IPS-15b (cell line): ENCODE results near the gene BTBD17.

Experiments
- H3K27me3 ChIP-seq: one replicate; pipeline ENCODE4 v1.6.1; 2013; ENCODE audit warnings: low read length; ENCODE audit not compliant: control insufficient read depth, insufficient read depth
- H3K36me3 ChIP-seq: one replicate; pipeline ENCODE4 v1.6.1; 2013; ENCODE audit warnings: low read length; ENCODE audit not compliant: control insufficient read depth, insufficient read depth
- H3K4me1 ChIP-seq: one replicate; pipeline ENCODE4 v1.6.1; 2013; ENCODE audit warnings: mild to moderate bottlenecking, low read length; ENCODE audit not compliant: control insufficient read depth, insufficient read depth
- H3K4me3 ChIP-seq: one replicate; pipeline ENCODE4 v1.5.1; 2013; ENCODE audit warnings: low read depth, low read length
- H3K9ac ChIP-seq: one replicate; pipeline ENCODE4 v1.6.1; 2013; ENCODE audit warnings: low read depth, mild to moderate bottlenecking, low read length
- H3K9me3 ChIP-seq: one replicate; pipeline ENCODE4 v1.6.1; 2013; ENCODE audit warnings: mild to moderate bottlenecking, low read length; ENCODE audit not compliant: control insufficient read depth, insufficient read depth

Gene BTBD17

DNA sequence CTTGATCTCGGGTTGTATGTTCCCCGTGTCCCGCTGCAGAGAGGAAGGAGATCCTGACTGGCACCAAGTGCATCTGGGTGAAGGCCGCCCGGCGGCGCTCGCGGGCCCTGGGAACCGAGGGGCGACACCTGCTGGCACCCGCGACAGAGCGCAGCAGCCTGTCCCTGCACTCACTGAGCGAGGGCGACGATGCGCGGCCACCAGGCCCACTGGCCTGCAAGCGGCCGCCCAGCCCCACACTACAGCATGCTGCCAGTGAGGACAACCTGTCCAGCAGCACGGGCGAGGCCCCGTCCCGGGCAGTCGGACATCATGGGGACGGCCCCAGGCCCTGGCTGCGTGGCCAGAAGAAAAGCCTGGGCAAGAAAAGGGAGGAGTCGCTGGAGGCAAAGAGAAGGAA, 7.5 kb downstream of the BTBD17 start:
- Histone ChIP-seq H3K27me3 (peaks cover 74% of the 10 kb centered on the region), H3K9me3 (no peaks in the 10 kb centered on the region), H3K4me3 (no peak overlapping the region), H3K36me3 (no peaks in the 10 kb centered on the region), H3K4me1 (no peaks in the 10 kb centered on the region), H3K9ac (no peak overlapping the region)

DNA sequence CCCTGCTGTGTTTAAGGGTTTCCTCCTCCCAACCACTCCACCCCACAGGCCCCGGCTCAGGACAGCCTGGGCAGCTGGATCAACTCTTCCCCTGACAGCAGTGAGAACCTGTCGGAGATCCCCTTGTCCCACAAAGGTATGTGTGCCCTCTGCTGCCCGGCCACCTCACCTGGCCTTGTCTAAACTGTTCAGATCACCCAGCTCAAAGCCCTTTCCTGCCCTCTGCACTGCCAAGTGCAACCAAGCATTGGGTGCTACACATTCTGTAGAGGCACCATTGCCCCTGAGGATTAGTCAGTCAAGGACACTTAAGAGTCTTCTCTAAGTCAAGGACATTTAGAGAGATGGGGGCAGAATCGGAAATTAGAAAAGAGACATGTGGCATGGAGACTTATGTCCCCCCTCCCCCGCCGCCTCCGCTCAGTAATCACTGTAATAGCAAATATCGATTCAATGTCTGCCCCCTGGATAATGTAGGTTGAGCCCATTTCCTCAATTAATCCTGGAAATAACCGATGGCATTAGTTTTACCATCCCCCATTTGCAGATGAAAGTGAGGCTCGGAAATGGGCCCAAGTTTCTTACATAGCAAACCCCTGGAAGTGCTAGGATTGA, 8.1 kb downstream of the BTBD17 start:
- no peak overlapping the region for H3K9ac ChIP-seq
- no peak overlapping the region for H3K4me3 ChIP-seq
- peaks cover 72% of the 10 kb centered on the region for H3K27me3 ChIP-seq
- no peaks in the 10 kb centered on the region for H3K9me3 ChIP-seq
- H3K36me3 ChIP-seq, result no peaks in the 10 kb centered on the region
- H3K4me1 ChIP-seq, result no peaks in the 10 kb centered on the region

DNA sequence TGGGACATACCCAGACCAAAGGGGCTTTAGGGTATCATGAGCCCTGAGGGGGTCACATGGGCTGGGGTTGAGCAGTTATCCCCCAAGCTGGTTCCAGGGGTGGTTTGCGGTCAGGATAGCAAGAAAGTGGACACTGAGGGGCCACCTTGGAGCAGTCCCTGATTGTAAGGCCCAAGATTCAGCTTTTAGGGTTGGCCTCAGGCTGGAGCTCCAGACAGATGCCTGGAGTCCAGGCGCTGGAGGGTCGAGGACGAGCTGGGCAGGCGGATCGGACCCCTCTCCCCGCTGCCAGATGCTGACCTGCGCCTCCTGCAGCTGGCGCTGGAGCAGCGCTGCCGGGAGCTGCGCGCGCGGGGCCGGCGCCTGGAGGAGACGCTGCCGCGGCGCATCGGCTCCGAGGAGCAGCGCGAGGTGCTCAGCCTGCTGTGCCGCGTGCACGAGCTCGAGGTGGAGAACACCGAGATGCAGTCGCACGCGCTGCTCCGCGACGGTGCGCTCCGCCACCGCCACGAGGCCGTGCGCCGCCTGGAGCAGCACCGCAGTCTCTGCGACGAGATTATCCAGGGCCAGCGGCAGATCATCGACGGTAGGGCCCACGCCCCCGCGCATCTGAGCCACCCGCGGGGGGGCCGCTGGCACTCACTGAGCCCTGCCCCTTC, 10.0 kb downstream of the BTBD17 start:
- H3K4me3 ChIP-seq, result peak overlapping the region; percentile 30
- H3K4me1 ChIP-seq, result no peaks in the 10 kb centered on the region
- no peaks in the 10 kb centered on the region for H3K36me3 ChIP-seq
- no peak overlapping the region for H3K9ac ChIP-seq
- H3K9me3 ChIP-seq, result no peaks in the 10 kb centered on the region
- peaks cover 58% of the 10 kb centered on the region for H3K27me3 ChIP-seq

DNA sequence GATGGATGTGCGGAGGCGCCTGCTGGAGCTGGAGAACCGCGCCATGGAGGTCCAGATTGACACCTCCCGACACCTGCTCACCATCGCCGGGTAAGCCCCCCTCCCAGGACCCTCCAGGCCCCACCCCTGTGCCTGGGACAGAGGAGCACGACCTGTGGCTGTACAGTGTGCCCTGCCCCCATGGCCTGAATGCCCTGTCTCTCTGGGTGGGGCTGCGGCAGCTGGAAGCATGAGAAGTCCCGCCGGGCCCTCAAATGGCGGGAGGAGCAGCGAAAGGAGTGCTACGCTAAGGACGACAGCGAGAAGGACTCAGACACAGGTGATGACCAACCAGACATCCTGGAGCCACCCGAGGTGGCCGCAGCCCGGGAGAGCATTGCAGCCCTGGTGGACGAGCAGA, 11.2 kb downstream of the BTBD17 start:
- Histone ChIP-seq H3K4me3 (no peak overlapping the region), H3K36me3 (no peaks in the 10 kb centered on the region), H3K27me3 (peaks cover 47% of the 10 kb centered on the region), H3K4me1 (no peaks in the 10 kb centered on the region), H3K9ac (no peak overlapping the region), H3K9me3 (no peaks in the 10 kb centered on the region)

DNA sequence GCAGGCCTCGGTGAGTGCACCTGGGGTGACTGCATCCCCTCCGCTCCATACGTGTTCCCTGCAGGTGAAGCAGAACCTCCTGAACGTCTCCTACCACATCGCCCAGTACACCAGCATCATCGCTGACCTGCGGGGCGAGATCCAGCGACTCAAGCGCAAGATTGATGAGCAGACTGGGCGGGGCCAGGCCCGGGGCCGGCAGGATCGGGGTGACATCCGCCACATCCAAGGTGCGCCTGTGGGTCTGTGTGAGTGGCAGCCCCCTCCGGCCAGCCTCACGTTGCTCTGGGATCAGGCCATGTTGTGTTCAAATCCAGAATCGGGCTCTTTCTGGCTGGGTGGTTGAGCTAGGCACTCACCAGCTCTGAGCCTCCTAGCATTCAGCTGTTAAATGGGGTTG, 12.5 kb downstream of the BTBD17 start:
- Histone ChIP-seq H3K9ac (no peak overlapping the region), H3K9me3 (no peaks in the 10 kb centered on the region), H3K4me1 (no peaks in the 10 kb centered on the region), H3K4me3 (no peak overlapping the region), H3K27me3 (peaks cover 34% of the 10 kb centered on the region), H3K36me3 (no peaks in the 10 kb centered on the region)

DNA sequence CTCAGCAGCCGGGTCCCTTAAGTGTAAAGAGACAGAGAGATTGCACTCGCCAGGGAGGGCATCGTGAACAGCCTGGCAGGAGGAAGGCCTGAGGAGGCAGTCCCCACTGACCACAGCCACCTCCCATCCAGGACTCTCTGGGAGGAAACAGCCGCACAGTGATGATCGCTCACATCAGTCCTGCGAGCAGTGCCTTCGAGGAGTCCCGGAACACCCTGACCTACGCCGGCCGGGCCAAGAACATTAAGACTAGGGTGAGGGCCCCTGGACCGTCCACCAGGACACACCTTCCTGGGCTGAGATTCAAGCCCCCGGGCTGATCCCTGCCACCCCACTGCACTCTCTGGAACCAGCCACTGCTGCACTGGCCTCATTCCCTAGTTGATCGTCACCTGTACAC, 14.0 kb downstream of the BTBD17 start:
- Histone ChIP-seq H3K36me3 (no peaks in the 10 kb centered on the region), H3K27me3 (peaks cover 22% of the 10 kb centered on the region), H3K9ac (no peak overlapping the region), H3K4me1 (no peaks in the 10 kb centered on the region), H3K4me3 (no peak overlapping the region), H3K9me3 (no peaks in the 10 kb centered on the region)

DNA sequence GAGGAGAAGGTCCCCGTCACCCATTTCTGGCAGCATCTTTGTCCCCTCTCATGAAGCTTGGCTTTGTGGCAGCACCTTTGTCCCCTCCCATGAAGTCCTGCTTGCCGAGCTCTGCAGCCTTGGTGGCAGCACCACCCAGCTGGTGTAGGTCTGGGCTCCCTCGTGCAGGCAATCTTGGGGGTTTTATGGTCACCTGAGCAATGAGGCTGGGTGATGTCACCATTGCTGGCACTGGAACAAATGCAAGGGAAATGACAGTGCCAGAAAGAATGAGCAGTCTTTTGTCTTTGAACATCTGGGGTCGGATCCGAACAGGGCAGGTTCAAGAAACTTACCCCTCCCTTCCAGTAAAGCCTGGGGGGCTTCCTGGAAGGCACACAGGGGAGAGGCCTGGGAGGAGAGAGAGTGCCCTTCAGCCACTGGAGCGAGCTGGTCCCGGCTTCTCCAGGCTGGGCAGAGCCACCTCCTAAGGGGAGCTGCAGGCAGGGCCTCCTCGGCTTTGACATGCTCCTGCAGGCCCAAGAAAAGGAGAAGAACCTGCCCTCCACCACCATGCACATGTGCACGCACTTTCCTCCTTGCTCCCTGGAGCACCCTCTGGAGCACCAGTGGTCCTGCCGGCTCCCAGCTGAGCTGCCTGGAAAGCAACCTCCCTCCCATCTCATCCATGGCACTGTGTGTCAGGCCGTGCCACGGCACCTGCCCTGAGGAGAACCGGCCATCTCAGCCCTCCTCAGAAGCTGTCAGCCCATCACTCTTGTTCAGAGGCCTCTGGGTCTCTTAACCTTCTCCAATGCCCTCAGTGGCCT, 16.0 kb downstream of the BTBD17 start:
- no peak overlapping the region for H3K9ac ChIP-seq
- H3K4me1 ChIP-seq, result peaks cover 2% of the 10 kb centered on the region
- H3K27me3 ChIP-seq, result peaks cover 5% of the 10 kb centered on the region
- H3K4me3 ChIP-seq, result no peak overlapping the region
- no peaks in the 10 kb centered on the region for H3K9me3 ChIP-seq
- H3K36me3 ChIP-seq, result no peaks in the 10 kb centered on the region

GRCh38 chr17:74344658-74345057, 17.0 kb downstream of the BTBD17 start:
- Histone ChIP-seq H3K36me3 (no peaks in the 10 kb centered on the region), H3K27me3 (peaks cover 2% of the 10 kb centered on the region), H3K9me3 (no peaks in the 10 kb centered on the region), H3K9ac (no peak overlapping the region), H3K4me3 (no peak overlapping the region), H3K4me1 (peaks cover 2% of the 10 kb centered on the region)

GRCh38 chr17:74343526-74344284, 18.0 kb downstream of the BTBD17 start:
- H3K27me3 ChIP-seq, result no peaks in the 10 kb centered on the region
- H3K9ac ChIP-seq, result no peak overlapping the region
- H3K36me3 ChIP-seq, result no peaks in the 10 kb centered on the region
- H3K4me1 ChIP-seq, result peaks cover 2% of the 10 kb centered on the region
- H3K9me3 ChIP-seq, result no peaks in the 10 kb centered on the region
- no peak overlapping the region for H3K4me3 ChIP-seq

- H3K9me3 ChIP-seq, result no peaks in the 10 kb centered on the region
Observed at GRCh38 chr17:74343121-74343520, 18.5 kb downstream of the BTBD17 start.

DNA sequence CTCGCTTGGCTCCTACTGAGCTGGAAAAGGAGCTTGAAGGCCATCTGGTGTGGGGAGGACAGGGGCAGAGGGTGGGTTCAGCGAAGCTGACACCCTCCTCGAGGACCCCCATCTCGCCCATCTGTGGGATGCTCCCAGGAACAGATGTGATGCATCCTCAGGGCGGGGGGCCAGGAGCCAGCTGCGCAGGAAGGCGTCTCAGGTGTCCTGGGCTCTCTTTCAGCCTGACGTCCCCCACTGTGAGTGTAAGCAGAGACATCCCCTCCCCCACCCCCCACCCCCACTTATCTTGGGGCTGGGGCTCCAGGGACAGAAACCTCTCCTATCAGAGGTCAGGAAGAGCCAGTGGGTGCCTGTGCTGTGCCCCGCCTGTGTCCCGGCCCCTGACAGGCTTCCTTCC, 19.4 kb downstream of the BTBD17 start:
- Histone ChIP-seq H3K4me3 (no peak overlapping the region), H3K4me1 (peaks cover 2% of the 10 kb centered on the region), H3K9ac (no peak overlapping the region), H3K36me3 (no peaks in the 10 kb centered on the region), H3K27me3 (no peaks in the 10 kb centered on the region), H3K9me3 (no peaks in the 10 kb centered on the region)

More at GRCh38 chr17:74343121-74343520, 18.5 kb downstream of the BTBD17 start:
- Histone ChIP-seq H3K36me3 (no peaks in the 10 kb centered on the region), H3K4me3 (no peak overlapping the region), H3K9ac (no peak overlapping the region), H3K4me1 (peaks cover 2% of the 10 kb centered on the region), H3K27me3 (no peaks in the 10 kb centered on the region)
